Stimulated activated naive CD8-positive, alpha-beta T cell treated with anti-CD3 and anti-CD28 coated beads, Interleukin-15, Interleukin-2, amounts not matched to agents 100 ng/mL and 50 ng/mL, for 24 hours (primary cell): Measurements from ENCODE around the gene UVSSA.

Source experiments
- H3K27ac Mint-ChIP-seq: one replicate; pipeline ENCODE4 v1.8.0; 2021; ENCODE audit warnings: mild to moderate bottlenecking, mixed read lengths
- H3K27me3 Mint-ChIP-seq: one replicate; pipeline ENCODE4 v1.8.0; 2021; ENCODE audit warnings: mixed read lengths
- H3K36me3 Mint-ChIP-seq: one replicate; pipeline ENCODE4 v1.8.0; 2021; ENCODE audit warnings: low read depth, mixed read lengths
- H3K4me1 Mint-ChIP-seq: one replicate; pipeline ENCODE4 v1.8.0; 2021; ENCODE audit warnings: low read depth, mixed read lengths
- H3K4me3 Mint-ChIP-seq: one replicate; pipeline ENCODE4 v1.8.0; 2021; ENCODE audit warnings: mild to moderate bottlenecking, mixed read lengths
- H3K9me3 Mint-ChIP-seq: one replicate; pipeline ENCODE4 v1.8.0; 2021; ENCODE audit warnings: mixed read lengths

UVSSA gene

GRCh38 chr4:1348014-1348513 lies 1.1 kb downstream of the UVSSA start:
- no peaks in the 10 kb centered on the region for H3K27me3 Mint-ChIP-seq
- H3K4me3 Mint-ChIP-seq, result peak overlapping the region; percentile 90
- H3K9me3 Mint-ChIP-seq, result no peaks in the 10 kb centered on the region
- peak overlapping the region; percentile 88 for H3K27ac Mint-ChIP-seq
- peaks cover 42% of the 10 kb centered on the region for H3K4me1 Mint-ChIP-seq
- peaks cover 7% of the 10 kb centered on the region for H3K36me3 Mint-ChIP-seq

DNA sequence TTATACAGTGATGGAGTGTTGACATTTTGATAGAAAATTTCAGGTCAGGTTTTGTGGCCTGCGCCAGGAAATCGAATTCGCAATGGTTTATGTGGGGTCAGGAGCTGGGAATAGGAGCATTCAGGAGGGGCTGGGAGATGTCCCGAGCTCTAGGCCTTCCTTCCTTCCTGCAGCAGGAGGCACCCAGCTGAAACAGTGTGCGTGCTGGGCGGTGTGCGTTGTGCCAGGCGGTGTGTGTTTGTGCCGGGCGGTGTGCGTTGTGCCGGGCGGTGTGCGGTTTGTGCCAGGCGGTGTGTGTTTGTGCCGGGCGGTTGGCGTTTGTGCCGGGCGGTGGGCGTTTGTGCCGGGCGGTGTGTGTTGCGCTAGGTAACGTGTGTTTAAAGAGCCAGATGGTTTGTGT lies 1.7 kb downstream of the UVSSA start:
- H3K4me3 Mint-ChIP-seq, result peak overlapping the region; percentile 90
- H3K36me3 Mint-ChIP-seq, result peaks cover 7% of the 10 kb centered on the region
- H3K4me1 Mint-ChIP-seq, result peaks cover 42% of the 10 kb centered on the region
- no peaks in the 10 kb centered on the region for H3K27me3 Mint-ChIP-seq
- no peaks in the 10 kb centered on the region for H3K9me3 Mint-ChIP-seq
- peak overlapping the region; percentile 1 for H3K27ac Mint-ChIP-seq

- H3K4me1 Mint-ChIP-seq, result peaks cover 40% of the 10 kb centered on the region
Observed at GRCh38 chr4:1349359-1350168, 2.6 kb downstream of the UVSSA start.

GRCh38 chr4:1350169-1350520 lies 3.1 kb downstream of the UVSSA start:
- Mint-ChIP-seq H3K9me3 (no peaks in the 10 kb centered on the region), H3K4me3 (no peak overlapping the region), H3K36me3 (peaks cover 4% of the 10 kb centered on the region), H3K27me3 (no peaks in the 10 kb centered on the region), H3K4me1 (peaks cover 35% of the 10 kb centered on the region), H3K27ac (no peak overlapping the region)

More at GRCh38 chr4:1349359-1350168, 2.6 kb downstream of the UVSSA start:
- H3K27ac Mint-ChIP-seq, result peak overlapping the region; percentile 61
- no peaks in the 10 kb centered on the region for H3K9me3 Mint-ChIP-seq
- H3K4me3 Mint-ChIP-seq, result no peak overlapping the region
- peaks cover 5% of the 10 kb centered on the region for H3K36me3 Mint-ChIP-seq
- H3K27me3 Mint-ChIP-seq, result no peaks in the 10 kb centered on the region

DNA sequence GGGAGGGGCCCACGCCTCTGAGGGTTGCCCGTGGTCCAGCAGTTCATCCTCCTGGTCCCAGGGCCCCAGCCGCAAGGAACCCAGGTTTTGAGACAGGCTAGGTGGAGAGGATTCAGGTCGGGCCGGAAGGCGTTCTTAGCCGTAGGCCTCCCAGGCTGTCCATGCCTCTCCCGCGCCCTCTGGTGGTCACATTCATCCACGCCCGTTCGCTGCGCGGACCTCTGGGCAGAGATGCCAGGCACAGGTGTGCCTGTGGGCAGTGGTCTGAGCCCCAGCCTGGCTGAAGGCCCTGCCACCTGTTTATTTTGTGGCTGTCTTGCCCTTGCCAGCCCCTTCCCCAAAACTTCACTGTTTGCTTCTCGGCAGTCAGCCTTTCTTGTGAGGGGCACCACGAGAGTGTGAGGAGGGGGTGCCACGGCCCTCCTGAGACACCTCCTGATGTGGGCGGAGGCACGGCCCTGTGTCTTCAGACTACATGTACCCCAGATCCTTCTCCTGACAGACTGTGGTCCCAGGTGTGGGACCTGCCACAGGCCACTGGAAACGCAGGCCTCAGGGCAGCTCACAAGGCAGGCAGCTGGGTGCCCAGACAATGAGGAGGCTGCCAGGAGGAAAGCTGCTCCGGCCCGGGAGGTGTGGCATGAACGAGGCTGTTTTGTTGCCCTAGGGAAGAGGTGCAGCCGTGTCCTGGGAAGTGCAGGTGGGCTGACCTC lies 5.0 kb downstream of the UVSSA start:
- no peaks in the 10 kb centered on the region for H3K9me3 Mint-ChIP-seq
- H3K4me1 Mint-ChIP-seq, result peaks cover 28% of the 10 kb centered on the region
- peaks cover 7% of the 10 kb centered on the region for H3K36me3 Mint-ChIP-seq
- H3K27ac Mint-ChIP-seq, result no peak overlapping the region
- H3K27me3 Mint-ChIP-seq, result no peaks in the 10 kb centered on the region
- H3K4me3 Mint-ChIP-seq, result no peak overlapping the region

GRCh38 chr4:1352567-1352900 lies 5.5 kb downstream of the UVSSA start:
- H3K27ac Mint-ChIP-seq, result no peak overlapping the region
- H3K4me1 Mint-ChIP-seq, result peaks cover 28% of the 10 kb centered on the region
- no peaks in the 10 kb centered on the region for H3K9me3 Mint-ChIP-seq
- peaks cover 7% of the 10 kb centered on the region for H3K36me3 Mint-ChIP-seq
- no peak overlapping the region for H3K4me3 Mint-ChIP-seq
- no peaks in the 10 kb centered on the region for H3K27me3 Mint-ChIP-seq

DNA sequence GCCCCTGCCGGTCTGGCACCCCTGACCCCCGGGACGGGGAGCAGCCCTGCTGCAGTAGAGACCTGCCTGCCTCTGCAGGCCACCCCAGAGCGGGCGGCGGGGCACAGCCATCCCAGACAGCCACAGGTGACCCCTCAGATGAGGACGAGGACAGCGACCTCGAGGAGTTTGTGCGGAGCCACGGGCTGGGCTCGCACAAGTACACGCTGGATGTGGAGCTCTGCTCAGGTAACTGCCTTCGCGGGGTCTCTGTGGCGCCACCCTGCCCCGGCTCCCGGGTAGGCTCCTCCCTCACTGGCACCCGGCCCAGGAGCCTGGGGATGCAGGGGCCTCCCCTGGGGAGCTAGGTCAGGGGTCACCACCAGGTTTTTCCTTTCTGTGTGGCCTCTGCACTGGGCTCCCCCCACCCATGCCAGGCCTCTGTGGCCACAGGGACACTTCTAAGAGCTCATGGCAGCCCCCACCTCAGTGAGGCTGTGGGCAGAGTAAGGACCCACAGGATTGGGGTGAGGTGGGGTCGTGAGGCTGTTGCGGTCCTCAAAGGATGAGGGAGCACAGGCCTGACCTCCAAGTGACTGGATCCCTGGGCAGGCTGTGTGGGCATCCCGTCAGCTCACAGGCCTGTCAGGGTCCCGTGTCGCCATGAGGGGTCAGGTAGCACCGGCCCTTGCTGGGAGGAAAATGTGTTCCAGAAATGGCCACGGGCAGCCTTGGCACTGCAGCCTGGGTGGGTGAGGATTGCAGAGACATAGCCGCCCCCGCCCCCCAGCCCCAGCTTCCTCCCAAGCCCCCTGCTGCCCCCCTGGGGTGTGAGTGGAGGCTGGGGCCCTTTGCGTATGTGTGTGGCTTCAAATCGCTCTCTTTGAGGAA lies 6.4 kb downstream of the UVSSA start:
- Mint-ChIP-seq H3K4me1 (peaks cover 24% of the 10 kb centered on the region), H3K36me3 (peaks cover 7% of the 10 kb centered on the region), H3K27me3 (no peaks in the 10 kb centered on the region), H3K4me3 (no peak overlapping the region), H3K9me3 (no peaks in the 10 kb centered on the region), H3K27ac (no peak overlapping the region)

- Mint-ChIP-seq H3K9me3 (no peaks in the 10 kb centered on the region), H3K36me3 (peaks cover 7% of the 10 kb centered on the region), H3K4me1 (peaks cover 16% of the 10 kb centered on the region), H3K27me3 (no peaks in the 10 kb centered on the region), H3K4me3 (no peak overlapping the region), H3K27ac (no peak overlapping the region)
Observed at GRCh38 chr4:1354136-1354982, 7.4 kb downstream of the UVSSA start.

DNA sequence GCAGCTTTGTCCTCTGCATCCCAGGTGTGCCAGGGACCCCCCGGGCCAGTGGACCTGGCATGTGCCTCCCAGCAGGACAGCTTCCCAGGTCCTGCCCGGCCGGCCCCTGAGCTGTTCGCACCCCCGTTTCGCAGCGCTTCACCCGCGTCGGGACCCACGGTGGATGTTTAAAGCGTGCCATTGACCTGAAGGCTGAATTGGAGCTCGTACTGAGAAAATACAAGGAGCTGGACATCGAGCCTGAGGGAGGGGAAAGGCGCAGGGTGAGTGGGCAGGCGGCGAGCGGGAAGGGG lies 7.9 kb downstream of the UVSSA start:
- H3K36me3 Mint-ChIP-seq, result peaks cover 7% of the 10 kb centered on the region

DNA sequence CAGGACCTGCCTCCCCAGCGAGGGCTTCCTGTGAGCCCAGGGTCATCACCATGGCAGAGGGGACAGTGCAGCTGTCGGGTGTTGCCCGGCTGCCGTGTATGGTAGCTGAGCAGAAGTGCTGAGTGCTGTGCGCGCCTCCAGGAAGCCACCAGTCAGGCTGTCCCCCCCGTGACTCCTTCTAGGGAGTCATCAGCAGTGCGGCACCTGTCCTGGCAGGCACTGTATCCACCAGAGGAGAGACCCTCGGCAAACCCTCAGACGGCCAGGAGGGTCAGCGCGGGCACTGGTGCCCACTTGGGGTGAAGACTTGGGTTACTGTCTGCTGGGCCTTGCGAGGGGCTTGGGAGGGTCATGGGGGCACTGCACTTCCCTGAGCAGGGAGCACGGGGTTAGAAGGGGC lies 8.4 kb downstream of the UVSSA start:
- no peaks in the 10 kb centered on the region for H3K9me3 Mint-ChIP-seq
- H3K27me3 Mint-ChIP-seq, result no peaks in the 10 kb centered on the region
- H3K4me3 Mint-ChIP-seq, result no peak overlapping the region
- H3K36me3 Mint-ChIP-seq, result peaks cover 7% of the 10 kb centered on the region
- peaks cover 9% of the 10 kb centered on the region for H3K4me1 Mint-ChIP-seq
- no peak overlapping the region for H3K27ac Mint-ChIP-seq

More for the DNA sequence above, 7.9 kb downstream of the UVSSA start:
- no peaks in the 10 kb centered on the region for H3K9me3 Mint-ChIP-seq
- H3K4me1 Mint-ChIP-seq, result peaks cover 13% of the 10 kb centered on the region
- no peak overlapping the region for H3K4me3 Mint-ChIP-seq
- no peak overlapping the region for H3K27ac Mint-ChIP-seq
- no peaks in the 10 kb centered on the region for H3K27me3 Mint-ChIP-seq

GRCh38 chr4:1356181-1356998 lies 9.4 kb downstream of the UVSSA start:
- Mint-ChIP-seq H3K36me3 (peaks cover 7% of the 10 kb centered on the region), H3K27ac (no peak overlapping the region), H3K27me3 (no peaks in the 10 kb centered on the region), H3K4me1 (peaks cover 4% of the 10 kb centered on the region), H3K9me3 (no peaks in the 10 kb centered on the region), H3K4me3 (no peak overlapping the region)

DNA sequence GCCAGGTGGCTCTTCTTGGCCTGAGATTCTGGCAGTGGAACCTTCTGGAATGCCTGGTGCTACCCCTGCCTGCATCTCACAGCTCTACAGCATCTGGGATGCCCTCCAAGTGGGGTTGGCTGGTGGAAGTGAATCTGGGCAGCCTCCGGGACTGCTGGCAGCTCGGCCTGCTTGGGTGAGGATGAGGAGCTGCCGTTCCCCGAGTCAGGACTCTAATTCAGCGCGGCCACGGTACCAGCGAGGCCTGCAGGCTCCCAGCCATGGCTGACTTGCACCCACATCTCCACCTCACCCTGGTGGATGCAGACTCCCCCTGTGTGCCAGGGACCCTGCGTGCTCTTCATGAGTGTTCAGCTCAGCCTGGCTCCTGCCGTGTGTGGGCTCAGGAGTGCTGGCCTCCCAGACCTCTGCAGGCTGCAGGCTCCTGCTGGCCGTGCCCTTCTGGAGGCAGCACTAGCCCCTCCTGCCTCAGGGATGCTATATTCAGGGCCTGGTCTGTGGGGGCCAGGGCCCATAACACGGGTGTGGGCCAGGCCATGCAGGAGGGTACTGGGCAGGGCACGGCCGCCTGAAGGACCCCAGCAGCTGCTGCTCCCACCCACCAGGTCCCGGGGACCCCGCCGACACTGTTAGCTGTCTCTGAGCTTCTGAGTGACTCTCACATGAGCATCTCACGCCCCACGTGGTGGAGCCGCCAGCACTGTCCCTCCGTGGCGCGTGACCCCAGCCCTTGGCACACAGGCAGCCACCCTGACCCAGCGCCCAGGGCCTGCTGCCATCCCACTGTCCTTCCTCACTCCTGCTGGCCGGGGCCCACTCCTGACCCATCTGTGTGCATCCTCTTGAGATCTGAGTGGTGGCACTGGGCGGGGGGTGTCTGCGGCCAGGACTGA lies 10.6 kb downstream of the UVSSA start:
- no peaks in the 10 kb centered on the region for H3K4me1 Mint-ChIP-seq
- peaks cover 7% of the 10 kb centered on the region for H3K36me3 Mint-ChIP-seq
- H3K9me3 Mint-ChIP-seq, result no peaks in the 10 kb centered on the region
- H3K27me3 Mint-ChIP-seq, result no peaks in the 10 kb centered on the region
- no peak overlapping the region for H3K4me3 Mint-ChIP-seq
- H3K27ac Mint-ChIP-seq, result no peak overlapping the region
